OCI-LY3 (cell line): ENCODE measurements around the gene ZKSCAN1.
A peak's percentile ranks its signal among the peaks of the same experiment; 100 is the strongest.

Experiments
- H2AFZ ChIP-seq: fragments of 200-600, 300-600 bp; shearing (Covaris generic); 2 replicates; pipeline ENCODE4 v1.6.0; 2014; ENCODE audit warnings: antibody characterized with exemption, low read depth, low read length
- H3K27ac ChIP-seq: fragments of 200-600, 300-600 bp; sonication (generic); 2 replicates; pipeline ENCODE4 v1.5.1; 2014; ENCODE audit warnings: mild to moderate bottlenecking, low read length, moderate library complexity, mixed read lengths
- H3K27me3 ChIP-seq: fragments of 200-600, 300-600 bp; sonication (generic); 2 replicates; pipeline ENCODE4 v1.6.1; 2014; ENCODE audit warnings: low read depth, low read length, mixed read lengths
- H3K36me3 ChIP-seq: fragments of 200-600, 300-600 bp; sonication (generic); replicated peaks from 2 replicates; pipeline ENCODE3; 2014; ENCODE audit warnings: low read depth, low read length, mixed read lengths
- H3K4me1 ChIP-seq: fragments of 300-600, 200-600 bp; sonication (generic); 2 replicates; pipeline ENCODE4 v1.6.1; 2014; ENCODE audit warnings: low read length, mixed read lengths
- H3K4me2 ChIP-seq: fragments of 200-600, 300-600 bp; sonication (generic); 2 replicates; pipeline ENCODE4 v1.6.1; 2014; ENCODE audit warnings: low read length, mixed read lengths
- H3K4me3 ChIP-seq: fragments of 300-600, 200-600 bp; sonication (generic); 2 replicates; pipeline ENCODE4 v1.5.1; 2014; ENCODE audit warnings: antibody characterized with exemption, mild to moderate bottlenecking, low read length, moderate library complexity
- H3K79me2 ChIP-seq: fragments of 300-600, 200-600 bp; shearing (Covaris generic); 2 replicates; pipeline ENCODE4 v1.6.1; 2014; ENCODE audit warnings: mild to moderate bottlenecking, low read length, mixed read lengths
- H3K9ac ChIP-seq: fragments of 300-600, 200-600 bp; shearing (Covaris generic); 2 replicates; pipeline ENCODE4 v1.6.0; 2014; ENCODE audit warnings: mild to moderate bottlenecking, low read length, moderate library complexity
- H3K9me3 ChIP-seq: fragments of 200-600, 300-600 bp; shearing (Covaris generic); 2 replicates; pipeline ENCODE4 v1.6.1; 2014; ENCODE audit warnings: low read length, mixed read lengths; ENCODE audit not compliant: insufficient read depth
- H4K20me1 ChIP-seq: fragments of 200-600, 300-600 bp; sonication (generic); 2 replicates; pipeline ENCODE4 v1.6.1; 2016; ENCODE audit warnings: low read length, mixed read lengths; ENCODE audit not compliant: insufficient read depth
- CTCF ChIP-seq: fragments of 200-600, 300-600 bp; sonication (generic); IDR thresholded peaks from 2 replicates; pipeline ENCODE4 v1.5.1; 2014; ENCODE audit warnings: antibody characterized with exemption, low read length, low read depth
- EZH2phosphoT487 ChIP-seq: fragments of 200-600 bp; shearing (Covaris generic); IDR thresholded peaks from 2 replicates; pipeline ENCODE4 v1.6.1; 2018; ENCODE audit warnings: antibody characterized with exemption, mixed run types, low read depth

ZKSCAN1 gene

GRCh38 chr7:99992330-99993038 lies 22.9 kb upstream of the ZKSCAN1 start:
- H3K9me3 ChIP-seq, result no peaks in the 10 kb centered on the region
- H4K20me1 ChIP-seq, result no peaks in the 10 kb centered on the region
- H3K4me3 ChIP-seq, result no peak overlapping the region
- TF ChIP-seq CTCF (no peak), EZH2phosphoT487 (no peak)
- H3K4me2 ChIP-seq, result peak overlapping the region; percentile 26; the same call in 1 of the 2 replicates
- H3K36me3 ChIP-seq, result no peaks in the 10 kb centered on the region
- no peak overlapping the region for H3K9ac ChIP-seq
- H3K27ac ChIP-seq, result no peak overlapping the region
- H3K79me2 ChIP-seq, result no peaks in the 10 kb centered on the region
- H2AFZ ChIP-seq, result no peak overlapping the region
- H3K4me1 ChIP-seq, result no peaks in the 10 kb centered on the region
- H3K27me3 ChIP-seq, result peaks cover 12% of the 10 kb centered on the region

GRCh38 chr7:99994819-99995218 lies 20.6 kb upstream of the ZKSCAN1 start:
- H3K9me3 ChIP-seq, result no peaks in the 10 kb centered on the region
- no peaks in the 10 kb centered on the region for H3K4me1 ChIP-seq
- no peak overlapping the region for H2AFZ ChIP-seq
- H3K27ac ChIP-seq, result no peak overlapping the region
- TF ChIP-seq CTCF (no peak), EZH2phosphoT487 (no peak)
- H4K20me1 ChIP-seq, result no peaks in the 10 kb centered on the region
- no peaks in the 10 kb centered on the region for H3K79me2 ChIP-seq
- peaks cover 9% of the 10 kb centered on the region; the same call in 1 of the 2 replicates for H3K27me3 ChIP-seq
- no peak overlapping the region for H3K4me2 ChIP-seq
- H3K9ac ChIP-seq, result no peak overlapping the region
- no peak overlapping the region for H3K4me3 ChIP-seq
- no peaks in the 10 kb centered on the region for H3K36me3 ChIP-seq

GRCh38 chr7:99996755-99997544 lies 18.4 kb upstream of the ZKSCAN1 start:
- Histone ChIP-seq H3K27me3 (peaks cover 11% of the 10 kb centered on the region; the same call in 1 of the 2 replicates), H3K36me3 (no peaks in the 10 kb centered on the region), H3K9me3 (no peaks in the 10 kb centered on the region), H3K27ac (no peak overlapping the region), H3K4me1 (no peaks in the 10 kb centered on the region), H4K20me1 (no peaks in the 10 kb centered on the region), H3K4me3 (0 out of 2 replicates have a peak overlapping the region, but pooled peaks have one; percentile 6), H2AFZ (no peak overlapping the region), H3K4me2 (no peak overlapping the region), H3K79me2 (no peaks in the 10 kb centered on the region), H3K9ac (no peak overlapping the region)
- TF ChIP-seq CTCF (no peak), EZH2phosphoT487 (no peak)

- H2AFZ ChIP-seq, result no peak overlapping the region
- no peak overlapping the region for H3K27ac ChIP-seq
- H3K4me2 ChIP-seq, result no peak overlapping the region
- H3K27me3 ChIP-seq, result peaks cover 11% of the 10 kb centered on the region; the same call in 1 of the 2 replicates
- H3K79me2 ChIP-seq, result no peaks in the 10 kb centered on the region
- H3K4me3 ChIP-seq, result 0 out of 2 replicates have a peak overlapping the region, but pooled peaks have one; percentile 6
- H3K4me1 ChIP-seq, result no peaks in the 10 kb centered on the region
- TF ChIP-seq CTCF, result no peak
- no peak for TF ChIP-seq EZH2phosphoT487
- H3K36me3 ChIP-seq, result no peaks in the 10 kb centered on the region
- no peak overlapping the region for H3K9ac ChIP-seq
- no peaks in the 10 kb centered on the region for H4K20me1 ChIP-seq
- H3K9me3 ChIP-seq, result no peaks in the 10 kb centered on the region
Measured at GRCh38 chr7:99997545-99998137, 17.8 kb upstream of the ZKSCAN1 start.
